SHP77 treated with DMSO at 0.1 percent for 48 hours (cell line): ENCODE data around the gene EPHB2.

ENCODE experiments used
- DNase-seq: peaks from one replicate; lab custom pipeline; 2025; lab: John Stamatoyannopoulos, UW

EPHB2 gene

DNA sequence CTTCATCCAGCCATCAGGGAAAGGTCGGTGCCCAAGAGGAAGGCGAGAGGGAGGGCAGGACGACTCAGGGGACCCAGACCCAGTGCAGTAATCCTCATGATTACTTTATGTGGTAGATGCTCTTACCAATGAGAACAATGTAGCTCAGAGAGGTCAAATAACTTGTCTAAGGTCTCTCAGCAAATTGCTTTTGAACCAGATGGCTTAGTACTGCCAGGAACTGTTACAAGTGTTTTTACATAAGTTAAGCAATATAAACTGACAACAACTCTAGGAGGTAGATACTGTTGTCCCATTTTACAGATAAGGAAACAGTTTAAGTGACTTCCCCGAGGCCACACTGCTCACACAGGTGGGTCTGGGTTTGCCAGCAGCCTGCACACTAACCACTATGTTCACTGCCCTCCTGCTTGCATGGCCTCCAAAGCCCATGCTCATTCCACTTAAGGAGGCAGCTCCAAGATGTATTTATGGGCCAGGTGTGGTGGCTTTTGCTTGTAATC is 150.3 kb downstream of the EPHB2 start:
- DNase-seq, result no peak

DNA sequence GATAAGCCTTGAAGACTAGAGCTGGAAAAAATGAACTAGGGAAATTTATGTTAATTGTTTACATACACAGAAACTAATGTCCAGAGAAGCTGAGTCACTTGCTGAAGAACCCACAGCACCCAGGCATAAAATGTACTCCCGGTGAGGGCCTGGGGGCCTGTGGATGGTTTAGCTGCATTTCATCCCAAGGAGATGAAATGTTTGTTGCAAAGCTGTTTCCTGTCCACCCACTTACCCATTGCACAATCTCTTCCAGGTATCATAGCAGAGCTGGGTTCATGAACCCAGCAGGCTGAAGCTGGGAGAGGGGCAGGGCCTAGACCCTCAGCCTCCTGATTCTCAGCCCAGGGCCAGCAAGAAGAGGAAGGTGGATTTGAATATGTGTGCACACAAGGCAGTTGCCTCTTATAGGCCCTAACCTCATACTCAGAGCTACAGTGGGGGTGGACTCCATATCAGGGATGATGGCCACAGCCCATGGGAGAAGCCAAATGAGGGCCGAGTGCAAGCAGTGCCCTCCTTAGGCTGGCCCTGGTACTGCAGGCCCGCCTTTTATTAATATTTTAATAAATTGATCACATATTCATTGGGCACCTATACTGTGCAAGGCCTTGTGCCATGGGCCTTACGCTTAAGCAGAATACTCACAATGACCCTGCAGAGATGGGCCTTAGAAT is 151.3 kb downstream of the EPHB2 start:
- DNase-seq, result no peak

DNA sequence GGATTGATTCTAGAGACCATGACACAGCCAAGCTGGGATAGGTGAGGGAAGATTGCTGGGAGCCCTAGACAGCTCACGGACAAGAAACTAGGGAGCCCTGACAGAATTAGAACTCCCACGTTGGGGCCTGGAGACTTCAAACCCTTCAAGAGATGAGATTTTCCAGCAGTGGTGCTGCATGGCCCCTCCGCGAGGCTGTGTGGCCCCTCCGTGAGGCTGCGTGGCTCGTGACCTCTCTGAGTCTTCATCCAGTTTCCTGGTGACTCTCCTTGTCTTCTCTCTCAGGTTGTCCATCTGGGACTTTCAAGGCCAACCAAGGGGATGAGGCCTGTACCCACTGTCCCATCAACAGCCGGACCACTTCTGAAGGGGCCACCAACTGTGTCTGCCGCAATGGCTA is 152.1 kb downstream of the EPHB2 start:
- no peak for DNase-seq

GRCh38 chr1:22863766-22864165 is 153.1 kb downstream of the EPHB2 start:
- no peak for DNase-seq

DNA sequence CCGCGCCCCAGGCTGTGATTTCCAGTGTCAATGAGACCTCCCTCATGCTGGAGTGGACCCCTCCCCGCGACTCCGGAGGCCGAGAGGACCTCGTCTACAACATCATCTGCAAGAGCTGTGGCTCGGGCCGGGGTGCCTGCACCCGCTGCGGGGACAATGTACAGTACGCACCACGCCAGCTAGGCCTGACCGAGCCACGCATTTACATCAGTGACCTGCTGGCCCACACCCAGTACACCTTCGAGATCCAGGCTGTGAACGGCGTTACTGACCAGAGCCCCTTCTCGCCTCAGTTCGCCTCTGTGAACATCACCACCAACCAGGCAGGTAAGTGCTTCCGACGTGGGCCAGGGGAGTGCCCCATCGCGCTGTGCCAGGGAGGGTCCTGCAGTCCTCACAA is 154.2 kb downstream of the EPHB2 start:
- no peak for DNase-seq

- DNase-seq, result no peak
Observed at GRCh38 chr1:22865736-22866135, 155.1 kb downstream of the EPHB2 start.

DNA sequence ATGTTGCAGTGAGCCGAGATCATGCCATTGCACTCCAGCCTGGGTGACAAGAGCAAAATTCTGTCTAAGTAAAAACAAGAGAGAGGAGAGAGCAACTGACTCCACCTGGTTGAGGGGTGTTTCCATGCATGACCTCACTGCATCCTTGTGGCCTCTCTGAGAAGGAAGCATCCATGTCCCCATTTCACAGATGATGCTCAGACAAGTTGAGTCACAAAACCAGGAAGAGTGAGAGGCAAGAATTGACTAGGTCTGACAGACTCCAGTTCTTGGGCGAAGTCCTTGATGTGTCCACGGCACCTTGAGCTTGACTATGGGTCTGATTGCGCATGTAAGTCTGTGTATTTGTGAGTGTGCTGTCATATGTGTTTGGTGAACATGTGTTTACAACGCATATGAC is 156.2 kb downstream of the EPHB2 start:
- no peak for DNase-seq

GRCh38 chr1:22868331-22868730 is 157.7 kb downstream of the EPHB2 start:
- no peak for DNase-seq

DNA sequence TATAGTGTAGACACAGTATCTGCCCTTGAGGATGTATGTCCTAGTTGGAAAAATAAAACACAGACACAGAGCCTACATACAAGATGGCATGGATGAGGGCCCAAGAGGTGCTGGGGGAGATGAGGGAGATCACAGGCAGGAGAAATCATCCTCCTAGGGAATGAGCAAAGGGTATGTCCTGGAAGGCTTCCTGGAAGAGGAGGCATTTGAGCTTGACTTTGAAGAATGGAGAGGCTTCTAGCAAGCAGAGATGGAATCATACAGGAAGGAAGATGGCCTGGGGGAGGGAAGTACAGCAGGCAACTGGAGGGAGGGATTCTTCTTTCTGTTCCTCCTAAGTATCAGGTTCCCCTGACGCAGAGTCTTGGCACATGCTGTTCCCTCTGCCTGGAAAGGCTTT is 158.7 kb downstream of the EPHB2 start:
- no peak for DNase-seq

- no peak for DNase-seq
Observed at GRCh38 chr1:22870201-22870871, 159.7 kb downstream of the EPHB2 start.

GRCh38 chr1:22872981-22873664 is 162.5 kb downstream of the EPHB2 start:
- DNase-seq, result no peak

- DNase-seq, result no peak
Observed at GRCh38 chr1:22874785-22875184, 164.1 kb downstream of the EPHB2 start.

DNA sequence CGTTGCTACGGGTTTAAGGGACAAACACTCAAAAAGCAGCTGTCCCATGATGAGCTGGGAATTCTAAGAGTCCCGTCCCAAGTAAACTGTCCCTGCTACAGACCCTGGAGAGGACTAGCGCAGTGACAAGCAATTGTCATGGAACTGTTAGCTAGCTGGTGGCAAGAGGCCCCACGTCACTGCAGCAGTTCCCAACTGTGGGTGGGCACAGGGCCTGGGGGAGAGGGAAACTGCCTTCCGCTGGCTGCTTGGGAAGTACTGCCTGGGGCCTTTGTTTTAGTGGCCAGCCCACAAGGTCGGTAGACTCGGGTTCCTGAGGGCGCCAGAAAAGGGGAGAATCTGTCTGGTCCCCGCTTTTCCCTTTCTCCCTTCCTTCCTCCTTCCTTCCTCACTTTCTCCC is 164.6 kb downstream of the EPHB2 start:
- DNase-seq, result no peak

- no peak for DNase-seq
Observed at GRCh38 chr1:22875841-22876240, 165.2 kb downstream of the EPHB2 start.

GRCh38 chr1:22876359-22877111 is 165.9 kb downstream of the EPHB2 start:
- DNase-seq, result no peak

GRCh38 chr1:22877112-22877915 is 166.7 kb downstream of the EPHB2 start:
- no peak for DNase-seq

DNA sequence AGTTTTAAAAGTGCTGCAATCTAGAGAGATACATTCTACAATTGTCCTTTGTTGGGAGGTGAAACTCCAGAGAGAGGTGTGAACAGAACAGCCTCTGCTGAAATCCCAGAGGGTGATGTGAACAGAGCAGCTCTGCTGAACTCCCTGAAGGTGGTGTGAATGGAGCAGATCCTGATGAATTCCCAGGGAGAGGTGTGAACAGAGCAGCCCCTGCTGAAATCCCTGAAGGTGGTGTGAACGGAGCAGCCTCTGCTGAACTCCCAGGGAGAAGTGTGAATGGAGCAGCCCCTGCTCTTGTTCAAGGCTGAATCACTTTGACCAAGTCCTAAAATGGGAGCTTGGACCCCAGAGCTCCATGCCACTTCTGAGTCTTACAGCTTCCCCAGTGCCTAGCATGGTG is 167.3 kb downstream of the EPHB2 start:
- no peak for DNase-seq

- no peak for DNase-seq
Observed at GRCh38 chr1:22878626-22879025, 168.0 kb downstream of the EPHB2 start.

DNA sequence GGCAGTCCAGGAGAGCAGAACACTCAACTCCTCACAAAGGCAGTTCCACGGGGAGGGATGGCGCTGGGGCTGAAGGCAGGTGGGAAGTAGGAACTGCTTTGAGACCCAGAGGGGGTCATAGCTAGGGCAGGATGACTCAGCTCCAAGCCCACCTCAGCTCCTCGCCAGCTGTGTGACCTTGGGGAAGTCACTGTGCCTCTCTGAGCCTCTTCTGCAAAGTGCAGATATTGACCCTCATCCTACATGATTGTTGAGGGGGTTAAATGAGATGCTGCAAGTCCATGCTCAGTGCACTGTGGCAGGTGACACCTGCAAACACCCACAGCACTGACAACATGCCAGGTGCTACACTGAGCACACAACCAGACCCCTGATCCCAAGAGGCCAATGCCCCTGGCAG is 168.8 kb downstream of the EPHB2 start:
- DNase-seq, result no peak

GRCh38 chr1:22880174-22880601 is 169.5 kb downstream of the EPHB2 start:
- no peak for DNase-seq

- DNase-seq, result no peak
Observed at GRCh38 chr1:22883406-22883805, 172.8 kb downstream of the EPHB2 start.
